GM10266 (cell line): ENCODE measurements around the gene OSBPL1A.

Experiments
- DNase-seq: peaks from one replicate; pipeline ENCODE4 v3.0.0; 2012; ENCODE audit errors: extremely low spot score
- CTCF ChIP-seq: IDR thresholded peaks from 2 replicates; pipeline ENCODE4 v1.5.1; 2012; ENCODE audit warnings: mild to moderate bottlenecking, low read depth; ENCODE audit not compliant: control insufficient read depth, insufficient read depth; ENCODE audit errors: missing control alignments

OSBPL1A gene

GRCh38 chr18:24176727-24177416 lies 220.8 kb downstream of the OSBPL1A start:
- peak; percentile 54 for TF ChIP-seq CTCF
- DNase-seq = peak; percentile 64

GRCh38 chr18:24173997-24174396 lies 223.6 kb downstream of the OSBPL1A start:
- no peak for DNase-seq

GRCh38 chr18:24170360-24170759 lies 227.3 kb downstream of the OSBPL1A start:
- TF ChIP-seq CTCF = no peak
- no peak for DNase-seq

More at GRCh38 chr18:24173997-24174396, 223.6 kb downstream of the OSBPL1A start:
- no peak for TF ChIP-seq CTCF

GRCh38 chr18:24168496-24168895 lies 229.1 kb downstream of the OSBPL1A start:
- no peak for TF ChIP-seq CTCF
- no peak for DNase-seq

GRCh38 chr18:24161304-24161703 lies 236.3 kb downstream of the OSBPL1A start:
- no peak for TF ChIP-seq CTCF
- no peak for DNase-seq

- no peak for TF ChIP-seq CTCF
- DNase-seq = no peak
These were observed 237.5 kb downstream of the OSBPL1A start for GRCh38 chr18:24160086-24160485.

- no peak for TF ChIP-seq CTCF
- no peak for DNase-seq
These were observed 239.8 kb downstream of the OSBPL1A start for GRCh38 chr18:24157855-24158254.
